ENCODE data around the gene PLCB1. TPM values are rescaled to one million over a fixed set of nuclear protein-coding genes. Genes with fewer than 3 reads are reported as not detected.

The PLCB1 gene
- total RNA-seq, 3 donors from 2014 or later = 12.2 to 106 (median 30.5) TPM

GRCh38 chr20:8335495-8336195, 203.6 kb downstream of the PLCB1 start:
- TF ChIP-seq CTCF (IDR thresholded peaks at IDR 0.05) (no peak), POLR2AphosphoS5 (IDR thresholded peaks at IDR 0.05) (no peak), POLR2A (IDR thresholded peaks at IDR 0.05) (no peak)
- H3K9me3 ChIP-seq = no peaks in the 10 kb centered on the region
- H3K36me3 ChIP-seq = no peaks in the 10 kb centered on the region
- intact Hi-C loops (cut with DNase I; ENCODE audit: low total_unique reads) = no loop called here
- H3K4me1 ChIP-seq = no peaks in the 10 kb centered on the region
- H3K27me3 ChIP-seq = no peaks in the 10 kb centered on the region
- H3K4me3 ChIP-seq = no peak overlapping the region
- H3K27ac ChIP-seq = no peak overlapping the region
- DNase-seq (ENCODE audit: low spot score in 2 of 2) = no peak

- Histone ChIP-seq H3K27ac (no peak overlapping the region), H3K36me3 (no peaks in the 10 kb centered on the region), H3K9me3 (no peaks in the 10 kb centered on the region), H3K27me3 (no peaks in the 10 kb centered on the region), H3K4me3 (no peak overlapping the region), H3K4me1 (no peaks in the 10 kb centered on the region)
- TF ChIP-seq POLR2A (IDR thresholded peaks at IDR 0.05) (no peak), POLR2AphosphoS5 (IDR thresholded peaks at IDR 0.05) (no peak), CTCF (IDR thresholded peaks at IDR 0.05) (no peak)
- DNase-seq (ENCODE audit: low spot score in 2 of 2) = no peak
- intact Hi-C loops (cut with DNase I; ENCODE audit: low total_unique reads) = no loop called here
These were observed 207.3 kb downstream of the PLCB1 start for GRCh38 chr20:8339349-8339748.

GRCh38 chr20:8342391-8342790, 210.3 kb downstream of the PLCB1 start:
- TF ChIP-seq POLR2A (IDR thresholded peaks at IDR 0.05) (no peak), POLR2AphosphoS5 (IDR thresholded peaks at IDR 0.05) (no peak), CTCF (IDR thresholded peaks at IDR 0.05) (no peak)
- Histone ChIP-seq H3K4me3 (no peak overlapping the region), H3K36me3 (no peaks in the 10 kb centered on the region), H3K4me1 (no peaks in the 10 kb centered on the region), H3K27me3 (no peaks in the 10 kb centered on the region), H3K9me3 (no peaks in the 10 kb centered on the region), H3K27ac (no peak overlapping the region)
- DNase-seq (ENCODE audit: low spot score in 2 of 2) = no peak
- intact Hi-C loops (cut with DNase I; ENCODE audit: low total_unique reads) = no loop called here

GRCh38 chr20:8344106-8344505, 212.0 kb downstream of the PLCB1 start:
- H3K36me3 ChIP-seq = no peaks in the 10 kb centered on the region
- no peak for TF ChIP-seq CTCF (IDR thresholded peaks at IDR 0.05)
- TF ChIP-seq POLR2AphosphoS5 (IDR thresholded peaks at IDR 0.05) = no peak
- no peak for TF ChIP-seq POLR2A (IDR thresholded peaks at IDR 0.05)
- no peak overlapping the region for H3K4me3 ChIP-seq
- no peak for DNase-seq (ENCODE audit: low spot score in 2 of 2)
- H3K9me3 ChIP-seq = no peaks in the 10 kb centered on the region
- H3K27me3 ChIP-seq = no peaks in the 10 kb centered on the region
- H3K4me1 ChIP-seq = no peaks in the 10 kb centered on the region
- intact Hi-C loops (cut with DNase I; ENCODE audit: low total_unique reads) = no loop called here
- H3K27ac ChIP-seq = no peak overlapping the region

- H3K36me3 ChIP-seq = no peaks in the 10 kb centered on the region
- TF ChIP-seq CTCF (IDR thresholded peaks at IDR 0.05) (no peak), POLR2A (IDR thresholded peaks at IDR 0.05) (no peak), POLR2AphosphoS5 (IDR thresholded peaks at IDR 0.05) (no peak)
- H3K9me3 ChIP-seq = no peaks in the 10 kb centered on the region
- H3K4me3 ChIP-seq = no peak overlapping the region
- H3K27me3 ChIP-seq = no peaks in the 10 kb centered on the region
- intact Hi-C loops (cut with DNase I; ENCODE audit: low total_unique reads) = no loop called here
- H3K27ac ChIP-seq = no peak overlapping the region
- no peaks in the 10 kb centered on the region for H3K4me1 ChIP-seq
- DNase-seq (ENCODE audit: low spot score in 2 of 2) = no peak
These were observed 212.6 kb downstream of the PLCB1 start for GRCh38 chr20:8344631-8345030.

Measured in breast epithelium (tissue), 4 donors.